PFSK-1 (cell line): ENCODE data around the gene BCAP31.

Experiments
- FOXP2 ChIP-seq: optimal IDR thresholded peaks from 2 replicates; pipeline ENCODE3; 2011; ENCODE audit warnings: borderline replicate concordance, control low read depth, inconsistent platforms; ENCODE audit not compliant: insufficient read depth; ENCODE audit errors: extremely low read length, extremely low read depth
- POLR2AphosphoS5 ChIP-seq: IDR thresholded peaks from 2 replicates; pipeline ENCODE4 v1.6.1; 2012; ENCODE audit warnings: low read depth, mild to moderate bottlenecking, control low read depth, low read length, moderate library complexity
- SIN3A ChIP-seq: IDR thresholded peaks from 2 replicates; pipeline ENCODE4 v1.6.1; 2012; ENCODE audit warnings: mild to moderate bottlenecking, low read length, moderate library complexity, borderline replicate concordance; ENCODE audit not compliant: insufficient read depth
- TAF1 ChIP-seq: IDR thresholded peaks from 2 replicates; pipeline ENCODE4 v1.6.1; 2012; ENCODE audit warnings: low read length, control low read depth, borderline replicate concordance; ENCODE audit not compliant: insufficient read depth
- TF ChIP-seq, protein P1 (sequence below), 2 experiments: IDR thresholded peaks; 2 replicates each; pipeline versions ENCODE4 v1.6.1 to v1.8.0; 2011 to 2012; ENCODE audit warnings: low read depth in 2 of 2, low read length in 2 of 2, control low read depth in 1 of 2, inconsistent platforms in 1 of 2, mild to moderate bottlenecking in 1 of 2, moderate library complexity in 1 of 2; ENCODE audit not compliant: insufficient read depth in 1 of 2

The BCAP31 gene

GRCh38 chrX:153770601-153771414 lies 46.6 kb upstream of the BCAP31 start:
- TF ChIP-seq TAF1 = no peak
- no peak for TF ChIP-seq POLR2AphosphoS5
- TF ChIP-seq, protein P1, sequence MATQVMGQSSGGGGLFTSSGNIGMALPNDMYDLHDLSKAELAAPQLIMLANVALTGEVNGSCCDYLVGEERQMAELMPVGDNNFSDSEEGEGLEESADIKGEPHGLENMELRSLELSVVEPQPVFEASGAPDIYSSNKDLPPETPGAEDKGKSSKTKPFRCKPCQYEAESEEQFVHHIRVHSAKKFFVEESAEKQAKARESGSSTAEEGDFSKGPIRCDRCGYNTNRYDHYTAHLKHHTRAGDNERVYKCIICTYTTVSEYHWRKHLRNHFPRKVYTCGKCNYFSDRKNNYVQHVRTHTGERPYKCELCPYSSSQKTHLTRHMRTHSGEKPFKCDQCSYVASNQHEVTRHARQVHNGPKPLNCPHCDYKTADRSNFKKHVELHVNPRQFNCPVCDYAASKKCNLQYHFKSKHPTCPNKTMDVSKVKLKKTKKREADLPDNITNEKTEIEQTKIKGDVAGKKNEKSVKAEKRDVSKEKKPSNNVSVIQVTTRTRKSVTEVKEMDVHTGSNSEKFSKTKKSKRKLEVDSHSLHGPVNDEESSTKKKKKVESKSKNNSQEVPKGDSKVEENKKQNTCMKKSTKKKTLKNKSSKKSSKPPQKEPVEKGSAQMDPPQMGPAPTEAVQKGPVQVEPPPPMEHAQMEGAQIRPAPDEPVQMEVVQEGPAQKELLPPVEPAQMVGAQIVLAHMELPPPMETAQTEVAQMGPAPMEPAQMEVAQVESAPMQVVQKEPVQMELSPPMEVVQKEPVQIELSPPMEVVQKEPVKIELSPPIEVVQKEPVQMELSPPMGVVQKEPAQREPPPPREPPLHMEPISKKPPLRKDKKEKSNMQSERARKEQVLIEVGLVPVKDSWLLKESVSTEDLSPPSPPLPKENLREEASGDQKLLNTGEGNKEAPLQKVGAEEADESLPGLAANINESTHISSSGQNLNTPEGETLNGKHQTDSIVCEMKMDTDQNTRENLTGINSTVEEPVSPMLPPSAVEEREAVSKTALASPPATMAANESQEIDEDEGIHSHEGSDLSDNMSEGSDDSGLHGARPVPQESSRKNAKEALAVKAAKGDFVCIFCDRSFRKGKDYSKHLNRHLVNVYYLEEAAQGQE (IDR thresholded peaks at IDR 0.05; ENCODE audit: insufficient read depth in 1 of 2, low read depth in 2 of 2, low read length in 2 of 2) = no peak
- no peak for TF ChIP-seq FOXP2
- TF ChIP-seq SIN3A = no peak

DNA sequence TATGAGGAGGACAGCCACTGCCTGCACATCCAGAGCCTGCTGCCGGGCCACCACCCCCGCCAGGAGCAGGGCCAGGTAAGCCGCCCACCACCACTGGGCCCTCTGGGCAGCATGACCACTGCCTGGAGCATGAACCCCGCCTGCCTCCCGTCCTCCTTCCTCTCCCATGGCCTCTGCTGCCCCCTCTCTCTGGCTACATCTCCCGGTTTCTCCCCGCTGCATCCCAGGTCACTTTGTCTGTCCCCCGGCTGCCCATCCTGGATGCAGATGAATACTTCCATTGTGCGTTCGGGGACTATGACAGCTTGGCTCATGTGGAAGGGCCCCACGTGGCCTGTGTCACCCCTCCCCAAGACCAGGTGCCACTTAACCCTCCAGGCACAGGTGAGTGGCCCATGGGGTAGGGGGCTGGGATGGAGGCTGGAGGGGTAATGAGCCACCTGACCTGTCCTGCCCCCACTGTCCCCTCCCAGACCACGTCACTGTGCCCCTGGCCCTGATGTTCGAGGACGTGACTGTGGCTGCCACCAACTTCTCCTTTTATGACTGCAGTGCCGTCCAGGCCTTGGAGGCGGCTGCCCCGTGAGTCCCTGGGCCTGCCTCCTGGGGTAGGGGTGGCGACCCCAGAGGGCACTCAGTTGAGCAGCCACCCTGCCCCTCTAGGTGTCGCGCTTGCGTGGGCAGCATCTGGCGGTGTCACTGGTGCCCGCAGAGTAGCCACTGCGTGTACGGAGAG lies 45.8 kb upstream of the BCAP31 start:
- TF ChIP-seq POLR2AphosphoS5 (no peak), FOXP2 (no peak)

GRCh38 chrX:153769158-153769864 lies 45.1 kb upstream of the BCAP31 start:
- no peak for TF ChIP-seq TAF1
- TF ChIP-seq, protein P1 (IDR thresholded peaks at IDR 0.05; ENCODE audit: insufficient read depth in 1 of 2, low read depth in 2 of 2, low read length in 2 of 2) = no peak
- TF ChIP-seq SIN3A = no peak
- no peak for TF ChIP-seq FOXP2
- no peak for TF ChIP-seq POLR2AphosphoS5

GRCh38 chrX:153768311-153769157 lies 44.3 kb upstream of the BCAP31 start:
- TF ChIP-seq POLR2AphosphoS5 = no peak
- no peak for TF ChIP-seq TAF1
- TF ChIP-seq SIN3A = no peak
- TF ChIP-seq, protein P1 (IDR thresholded peaks at IDR 0.05; ENCODE audit: insufficient read depth in 1 of 2, low read depth in 2 of 2, low read length in 2 of 2) = no peak
- TF ChIP-seq FOXP2 = no peak

- no peak for TF ChIP-seq SIN3A
- no peak for TF ChIP-seq FOXP2
- TF ChIP-seq, protein P1 (IDR thresholded peaks at IDR 0.05; ENCODE audit: insufficient read depth in 1 of 2, low read depth in 2 of 2, low read length in 2 of 2) = no peak
- no peak for TF ChIP-seq TAF1
- no peak for TF ChIP-seq POLR2AphosphoS5
Measured at GRCh38 chrX:153767674-153768055, 43.5 kb upstream of the BCAP31 start.
